ENCODE measurements around the gene STRBP.

The STRBP gene

DNA sequence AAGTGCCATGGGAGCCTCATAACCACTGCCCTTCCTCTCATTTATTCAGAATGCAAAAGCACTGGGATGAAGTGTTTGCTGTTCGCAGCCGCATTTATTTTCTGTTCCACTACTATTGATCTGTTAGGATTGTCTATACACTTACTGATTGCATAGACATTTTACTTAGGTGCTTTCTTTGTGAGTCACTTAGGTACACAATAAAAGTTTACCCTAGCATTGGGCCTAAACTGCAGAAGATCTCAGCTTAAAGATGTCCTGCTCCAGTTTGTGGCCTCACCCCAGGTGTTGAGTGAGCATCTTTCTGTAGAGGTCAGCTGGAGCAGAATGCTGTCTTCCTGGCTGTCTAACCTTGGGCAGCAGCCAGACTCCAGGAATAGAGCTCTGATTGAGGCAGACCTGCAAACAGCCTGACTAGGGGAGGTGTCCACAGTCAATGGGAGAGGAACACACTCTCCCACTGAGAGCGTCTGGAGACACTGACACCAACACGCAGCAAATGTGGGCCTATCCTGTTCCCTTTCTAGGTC is 181.0 kb downstream of the STRBP start:
- no peak overlapping the region for H3K4me2 ChIP-seq (ENCODE audit: insufficient read depth, low read length)
- no peak overlapping the region for H3K9ac ChIP-seq (ENCODE audit: low read depth, low read length)
- no peak for ATAC-seq (ENCODE audit: insufficient read depth, low read depth)
- no peak overlapping the region for H3K27ac ChIP-seq (ENCODE audit: low read length)
- no peaks in the 10 kb centered on the region for H3K4me1 ChIP-seq (ENCODE audit: insufficient read depth, low read length)
- DNase-seq = no peak
- no peak overlapping the region for H3K4me3 ChIP-seq (ENCODE audit: low read depth in 1 of 2, low read length in 2 of 2)
- no peak overlapping the region for H2AFZ ChIP-seq (ENCODE audit: low read depth, low read length)
- H3K79me2 ChIP-seq (ENCODE audit: insufficient read depth, low read length) = no peaks in the 10 kb centered on the region
- no peaks in the 10 kb centered on the region for H3K27me3 ChIP-seq (ENCODE audit: insufficient read depth, low read length, poor library complexity)
- H3K9me3 ChIP-seq (ENCODE audit: insufficient read depth, low read length, severe bottlenecking) = no peaks in the 10 kb centered on the region
- no peak for TF ChIP-seq EZH2 (IDR thresholded peaks at IDR 0.05; ENCODE audit: borderline replicate concordance, low read depth, low read length, severe bottlenecking)
- TF ChIP-seq, protein P1, sequence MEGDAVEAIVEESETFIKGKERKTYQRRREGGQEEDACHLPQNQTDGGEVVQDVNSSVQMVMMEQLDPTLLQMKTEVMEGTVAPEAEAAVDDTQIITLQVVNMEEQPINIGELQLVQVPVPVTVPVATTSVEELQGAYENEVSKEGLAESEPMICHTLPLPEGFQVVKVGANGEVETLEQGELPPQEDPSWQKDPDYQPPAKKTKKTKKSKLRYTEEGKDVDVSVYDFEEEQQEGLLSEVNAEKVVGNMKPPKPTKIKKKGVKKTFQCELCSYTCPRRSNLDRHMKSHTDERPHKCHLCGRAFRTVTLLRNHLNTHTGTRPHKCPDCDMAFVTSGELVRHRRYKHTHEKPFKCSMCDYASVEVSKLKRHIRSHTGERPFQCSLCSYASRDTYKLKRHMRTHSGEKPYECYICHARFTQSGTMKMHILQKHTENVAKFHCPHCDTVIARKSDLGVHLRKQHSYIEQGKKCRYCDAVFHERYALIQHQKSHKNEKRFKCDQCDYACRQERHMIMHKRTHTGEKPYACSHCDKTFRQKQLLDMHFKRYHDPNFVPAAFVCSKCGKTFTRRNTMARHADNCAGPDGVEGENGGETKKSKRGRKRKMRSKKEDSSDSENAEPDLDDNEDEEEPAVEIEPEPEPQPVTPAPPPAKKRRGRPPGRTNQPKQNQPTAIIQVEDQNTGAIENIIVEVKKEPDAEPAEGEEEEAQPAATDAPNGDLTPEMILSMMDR (IDR thresholded peaks at IDR 0.05; ENCODE audit: borderline replicate concordance, extremely low read depth, low read length, poor library complexity, severe bottlenecking) = no peak
- no peaks in the 10 kb centered on the region for H4K20me1 ChIP-seq (ENCODE audit: insufficient read depth, low read length)
- peaks cover 52% of the 10 kb centered on the region for H3K36me3 ChIP-seq (ENCODE audit: insufficient read depth, low read length)

DNA sequence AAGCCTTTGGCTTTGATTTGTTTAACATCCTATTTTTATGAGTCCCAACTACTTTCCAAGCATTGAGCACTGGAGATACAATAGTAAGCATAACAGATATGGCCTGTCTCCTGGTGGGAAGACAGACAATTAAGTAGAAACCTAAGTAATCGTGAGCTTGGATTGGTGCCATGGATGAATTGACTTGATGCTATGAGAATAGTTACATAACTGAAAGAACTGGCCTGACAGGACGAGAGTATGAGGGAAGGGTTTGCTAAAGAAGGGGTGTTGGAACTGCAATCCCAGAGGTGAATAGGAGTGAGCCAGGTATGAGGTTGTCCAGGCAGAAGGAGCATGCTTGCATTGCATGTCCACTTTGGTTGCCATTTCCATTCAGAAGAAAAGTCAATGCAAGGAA is 182.5 kb downstream of the STRBP start:
- H3K27ac ChIP-seq (ENCODE audit: low read length) = no peak overlapping the region
- no peak for ATAC-seq (ENCODE audit: insufficient read depth, low read depth)
- peaks cover 47% of the 10 kb centered on the region; the same call in 1 of the 2 replicates for H3K36me3 ChIP-seq (ENCODE audit: insufficient read depth, low read length)
- H2AFZ ChIP-seq (ENCODE audit: low read depth, low read length) = no peak overlapping the region
- no peaks in the 10 kb centered on the region for H3K4me1 ChIP-seq (ENCODE audit: insufficient read depth, low read length)
- H3K4me3 ChIP-seq (ENCODE audit: low read depth in 1 of 2, low read length in 2 of 2) = no peak overlapping the region
- TF ChIP-seq, protein P1 (IDR thresholded peaks at IDR 0.05; ENCODE audit: borderline replicate concordance, extremely low read depth, low read length, poor library complexity, severe bottlenecking) = no peak
- no peak for TF ChIP-seq EZH2 (IDR thresholded peaks at IDR 0.05; ENCODE audit: borderline replicate concordance, low read depth, low read length, severe bottlenecking)
- H3K79me2 ChIP-seq (ENCODE audit: insufficient read depth, low read length) = no peaks in the 10 kb centered on the region
- no peaks in the 10 kb centered on the region for H3K9me3 ChIP-seq (ENCODE audit: insufficient read depth, low read length, severe bottlenecking)
- no peaks in the 10 kb centered on the region for H3K27me3 ChIP-seq (ENCODE audit: insufficient read depth, low read length, poor library complexity)
- H3K9ac ChIP-seq (ENCODE audit: low read depth, low read length) = no peak overlapping the region
- no peak for DNase-seq
- H4K20me1 ChIP-seq (ENCODE audit: insufficient read depth, low read length) = no peaks in the 10 kb centered on the region
- H3K4me2 ChIP-seq (ENCODE audit: insufficient read depth, low read length) = no peak overlapping the region

DNA sequence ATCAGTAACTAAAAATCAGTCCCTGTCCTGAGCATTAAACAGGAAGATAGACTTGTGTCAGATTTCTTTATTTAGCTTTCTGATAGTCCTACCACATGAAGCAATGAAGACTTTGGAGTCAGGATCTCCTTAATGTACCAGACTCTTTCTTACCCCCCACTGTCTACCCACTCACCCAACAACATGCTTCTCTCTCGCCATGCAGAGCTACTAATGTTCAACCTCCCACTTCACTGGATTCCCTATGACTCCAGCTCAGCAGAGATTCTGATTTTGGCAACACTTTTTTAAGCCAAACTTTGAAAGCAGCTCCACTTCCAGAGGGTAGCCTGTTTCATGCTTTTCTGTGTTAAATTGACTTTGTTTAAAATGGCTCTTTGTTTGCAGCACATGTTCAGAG is 184.1 kb downstream of the STRBP start:
- Histone ChIP-seq H3K27me3 (ENCODE audit: insufficient read depth, low read length, poor library complexity) (no peaks in the 10 kb centered on the region), H3K4me3 (ENCODE audit: low read depth in 1 of 2, low read length in 2 of 2) (no peak overlapping the region), H3K79me2 (ENCODE audit: insufficient read depth, low read length) (no peaks in the 10 kb centered on the region), H3K9ac (ENCODE audit: low read depth, low read length) (no peak overlapping the region), H3K4me1 (ENCODE audit: insufficient read depth, low read length) (no peaks in the 10 kb centered on the region), H3K4me2 (ENCODE audit: insufficient read depth, low read length) (no peak overlapping the region), H3K27ac (ENCODE audit: low read length) (no peak overlapping the region), H2AFZ (ENCODE audit: low read depth, low read length) (no peak overlapping the region), H3K9me3 (ENCODE audit: insufficient read depth, low read length, severe bottlenecking) (no peaks in the 10 kb centered on the region), H4K20me1 (ENCODE audit: insufficient read depth, low read length) (no peaks in the 10 kb centered on the region), H3K36me3 (ENCODE audit: insufficient read depth, low read length) (peaks cover 43% of the 10 kb centered on the region; the same call in 1 of the 2 replicates)
- no peak for ATAC-seq (ENCODE audit: insufficient read depth, low read depth)
- no peak for DNase-seq
- TF ChIP-seq, protein P1 (IDR thresholded peaks at IDR 0.05; ENCODE audit: borderline replicate concordance, extremely low read depth, low read length, poor library complexity, severe bottlenecking) = no peak
- TF ChIP-seq EZH2 (IDR thresholded peaks at IDR 0.05; ENCODE audit: borderline replicate concordance, low read depth, low read length, severe bottlenecking) = no peak
